WTC11 (cell line): ENCODE results near the gene NEURL1. TPM values are rescaled to one million over a fixed set of nuclear protein-coding genes. Genes with fewer than 3 reads are reported as not detected.
A peak's percentile ranks its signal among the peaks of the same experiment; 100 is the strongest.

Experiments
- ATAC-seq: fragments of 200-7000 bp; cut with Tn5 transposase; 2 replicates; pipeline ENCODE4 v1.10.0; 2021; ENCODE audit warnings: mild to moderate bottlenecking, moderate library complexity
- CTCF ChIA-PET: fragments of 300-600 bp; sonication (Branson Sonifier 250); formaldehyde crosslinking; loops from one replicate; lab custom pipeline; 2021; ENCODE audit warnings: antibody characterized with exemption; lab: Charles Lee
- POLR2A ChIA-PET: fragments of 350-600 bp; sonication (Branson Sonifier 250); formaldehyde crosslinking; loops from one replicate; lab custom pipeline; 2021; ENCODE audit warnings: antibody characterized with exemption; lab: Charles Lee
- DNase-seq: peaks from one replicate; pipeline ENCODE4 v3.0.0; 2021; ENCODE audit warnings: low spot score
- H3K27ac Mint-ChIP-seq: 2 replicates; pipeline ENCODE4 v1.8.0; 2021; ENCODE audit warnings: mixed read lengths
- H3K27me3 Mint-ChIP-seq: 2 replicates; pipeline ENCODE4 v1.8.0; 2021; ENCODE audit warnings: low read depth, mild to moderate bottlenecking, moderate library complexity, mixed read lengths
- H3K36me3 Mint-ChIP-seq: 2 replicates; pipeline ENCODE4 v1.8.0; 2021; ENCODE audit warnings: mixed read lengths
- H3K4me1 Mint-ChIP-seq: 2 replicates; pipeline ENCODE4 v1.8.0; 2022; ENCODE audit warnings: mixed read lengths
- H3K4me3 Mint-ChIP-seq: 2 replicates; pipeline ENCODE4 v1.8.0; 2021; ENCODE audit warnings: mild to moderate bottlenecking, moderate library complexity, mixed read lengths
- H3K9me3 Mint-ChIP-seq: 2 replicates; pipeline ENCODE4 v1.8.0; 2021; ENCODE audit warnings: mixed read lengths
- ATF3 ChIP-seq: sonication (generic); formaldehyde crosslinking; conservative IDR thresholded peaks from 2 replicates; pipeline ENCODE4 v1.8.1; 2022; ENCODE audit warnings: mild to moderate bottlenecking, missing genetic modification reagents
- ATF6 ChIP-seq: sonication (generic); formaldehyde crosslinking; IDR thresholded peaks from 2 replicates; pipeline ENCODE4 v1.8.1; 2023; ENCODE audit warnings: mild to moderate bottlenecking, missing genetic modification reagents
- E2F1 ChIP-seq: sonication (generic); formaldehyde crosslinking; IDR thresholded peaks from 2 replicates; pipeline ENCODE4 v1.8.0; 2022; ENCODE audit warnings: mild to moderate bottlenecking, missing genetic modification reagents
- PRRX2 ChIP-seq: fragments of 250-450 bp; sonication (Bioruptor Pico); IDR thresholded peaks from 2 replicates; pipeline ENCODE4 v1.8.0; 2021; ENCODE audit warnings: mild to moderate bottlenecking
- RELA ChIP-seq: sonication (generic); formaldehyde crosslinking; IDR thresholded peaks from 2 replicates; pipeline ENCODE4 v1.8.1; 2022; ENCODE audit warnings: missing genetic modification reagents, mild to moderate bottlenecking, borderline replicate concordance
- STAT6 ChIP-seq: sonication (generic); formaldehyde crosslinking; conservative IDR thresholded peaks from 2 replicates; pipeline ENCODE4 v1.8.1; 2023; ENCODE audit warnings: mild to moderate bottlenecking, low read depth, missing genetic modification reagents, moderate library complexity
- TP53 ChIP-seq: sonication (generic); formaldehyde crosslinking; IDR thresholded peaks from 2 replicates; pipeline ENCODE4 v1.8.1; 2023; ENCODE audit warnings: mild to moderate bottlenecking, missing genetic modification reagents
- ZNF138 ChIP-seq: sonication (generic); formaldehyde crosslinking; conservative IDR thresholded peaks from 2 replicates; pipeline ENCODE4 v1.8.1; 2022; ENCODE audit warnings: mild to moderate bottlenecking, moderate library complexity, missing genetic modification reagents
- ZNF512 ChIP-seq: sonication (generic); formaldehyde crosslinking; IDR thresholded peaks from 2 replicates; pipeline ENCODE4 v1.8.1; 2022; ENCODE audit warnings: missing genetic modification reagents, borderline replicate concordance
- ZNF671 ChIP-seq: fragments of 250-450 bp; sonication (Bioruptor Pico); IDR thresholded peaks from 2 replicates; pipeline ENCODE4 v1.8.0; 2021; ENCODE audit warnings: mild to moderate bottlenecking
- ZSCAN18 ChIP-seq: fragments of 250-450 bp; sonication (Bioruptor Pico); IDR thresholded peaks from 2 replicates; pipeline ENCODE4 v2.1.2; 2022; ENCODE audit warnings: mild to moderate bottlenecking, moderate library complexity
- total RNA-seq: library from RNA; stranded (reverse); gene quantifications from 3 replicates; pipeline ENCODE4 v1.2.3, GENCODE V29; 2021

Gene NEURL1
- total RNA-seq, 1 experiment from 2014 or later = 1.2 TPM

- H3K27me3 Mint-ChIP-seq = peaks cover 23% of the 10 kb centered on the region
- peaks cover 6% of the 10 kb centered on the region; the same call in 1 of the 2 replicates for H3K9me3 Mint-ChIP-seq
- ATAC-seq (no peak), DNase-seq (no peak)
- ChIA-PET POLR2A (interaction anchor here (0.7 kb wide), 1 partner anchor 311 kb away, joined by 3 read pairs; no protein-coding TSS in a partner anchor), CTCF (interaction anchor here (0.7 to 5.3 kb wide), 8 partner anchors 9 to 110 kb away, joined by 3 to 49 read pairs (median 8); no protein-coding TSS in a partner anchor)
- no peak for TF ChIP-seq PRRX2 (CRISPR knock-in tag)
- H3K27ac Mint-ChIP-seq = no peak overlapping the region
- no peak overlapping the region for H3K4me3 Mint-ChIP-seq
- H3K4me1 Mint-ChIP-seq = no peaks in the 10 kb centered on the region
- no peaks in the 10 kb centered on the region for H3K36me3 Mint-ChIP-seq
Observed at GRCh38 chr10:103589074-103589630, 95.6 kb downstream of the NEURL1 start.

- TF ChIP-seq STAT6 (CRISPR knock-in tag) = no peak
- no peak for TF ChIP-seq ZNF138 (CRISPR knock-in tag)
- no peak for TF ChIP-seq ZSCAN18
- no peak for TF ChIP-seq ATF3
- H3K9me3 Mint-ChIP-seq = peaks cover 6% of the 10 kb centered on the region; the same call in 1 of the 2 replicates
- ChIA-PET POLR2A (no interaction called here), CTCF (interaction anchor here (0.5 to 5.3 kb wide), 7 partner anchors 9 to 97 kb away, joined by 3 to 49 read pairs (median 7); no protein-coding TSS in a partner anchor)
- DNase-seq (no peak), ATAC-seq (no peak)
- peaks cover 19% of the 10 kb centered on the region for H3K27me3 Mint-ChIP-seq
- H3K27ac Mint-ChIP-seq = no peak overlapping the region
- H3K4me3 Mint-ChIP-seq = no peak overlapping the region
- no peaks in the 10 kb centered on the region for H3K36me3 Mint-ChIP-seq
- H3K4me1 Mint-ChIP-seq = peaks cover under 1% of the 10 kb centered on the region; the same call in 1 of the 2 replicates
Observed at GRCh38 chr10:103590060-103590459, 96.6 kb downstream of the NEURL1 start.

- Mint-ChIP-seq H3K9me3 (peaks cover 6% of the 10 kb centered on the region; the same call in 1 of the 2 replicates), H3K27me3 (peaks cover 11% of the 10 kb centered on the region), H3K27ac (peak overlapping the region; percentile 32; the same call in 1 of the 2 replicates), H3K36me3 (no peaks in the 10 kb centered on the region), H3K4me1 (peaks cover 5% of the 10 kb centered on the region), H3K4me3 (no peak overlapping the region)
- ATAC-seq = no peak
- DNase-seq = no peak
- CTCF ChIA-PET = interaction anchor here (1.5 to 5.3 kb wide), 5 partner anchors 11 to 97 kb away, joined by 4 to 49 read pairs (median 13); partner anchors contain the start of gene NEURL1
- POLR2A ChIA-PET = no interaction called here
- TF ChIP-seq RELA (CRISPR knock-in tag) = no peak
- no peak for TF ChIP-seq ATF6 (CRISPR knock-in tag)
- TF ChIP-seq TP53 (CRISPR knock-in tag) = no peak
- TF ChIP-seq ZNF671 (CRISPR knock-in tag) = no peak
- TF ChIP-seq E2F1 (CRISPR knock-in tag) = no peak
- TF ChIP-seq ZNF512 (CRISPR knock-in tag) = no peak
- TF ChIP-seq, all 79 proteins: peak for 0
Observed at GRCh38 chr10:103590744-103591291, 97.3 kb downstream of the NEURL1 start.
